Neural cell (in vitro differentiated cells): ENCODE measurements around the gene CDT1. TPM values are rescaled to one million over a fixed set of nuclear protein-coding genes. Genes with fewer than 3 reads are reported as not detected.

Experiments used
- H2AFZ ChIP-seq: fragments of 200-600, 300-800 bp; sonication (generic), shearing (Covaris generic); 2 replicates; pipeline ENCODE4 v1.6.0; 2014; ENCODE audit warnings: low read depth, mild to moderate bottlenecking, antibody characterized with exemption, low read length, moderate library complexity
- H3F3A ChIP-seq: fragments of 200-600 bp; shearing (Covaris generic); 2 replicates; pipeline ENCODE4 v1.6.1; 2016; ENCODE audit warnings: mild to moderate bottlenecking, moderate library complexity, mixed read lengths, antibody characterized with exemption, low read length; ENCODE audit not compliant: insufficient read depth, poor library complexity, severe bottlenecking
- H3K27ac ChIP-seq: fragments of 200-600, 300-800 bp; sonication (generic), shearing (Covaris generic); 2 replicates; pipeline ENCODE4 v1.5.1; 2014; ENCODE audit warnings: mild to moderate bottlenecking, low read length, moderate library complexity
- H3K27me3 ChIP-seq: fragments of 300-800, 200-600 bp; sonication (generic), shearing (Covaris generic); 2 replicates; pipeline ENCODE4 v1.6.0; 2014; ENCODE audit warnings: mild to moderate bottlenecking, low read depth, low read length, moderate library complexity; ENCODE audit not compliant: insufficient read depth
- H3K36me3 ChIP-seq: fragments of 300-800, 200-600 bp; sonication (generic), shearing (Covaris generic); 2 replicates; pipeline ENCODE4 v1.5.1; 2014; ENCODE audit warnings: mild to moderate bottlenecking, antibody characterized with exemption, low read length, moderate library complexity; ENCODE audit not compliant: insufficient read depth
- H3K4me2 ChIP-seq: fragments of 300-800, 200-600 bp; sonication (generic), shearing (Covaris generic); 2 replicates; pipeline ENCODE4 v1.6.0; 2014; ENCODE audit warnings: mild to moderate bottlenecking, low read length
- H3K4me3 ChIP-seq: fragments of 300-800, 200-600 bp; sonication (generic), shearing (Covaris generic); 2 replicates; pipeline ENCODE4 v1.5.1; 2014; ENCODE audit warnings: mild to moderate bottlenecking, low read length, moderate library complexity
- H3K79me2 ChIP-seq: fragments of 200-600 bp; shearing (Covaris generic); replicated peaks from 2 replicates; pipeline ENCODE4 v1.6.0; 2014; ENCODE audit warnings: mild to moderate bottlenecking, low read length, moderate library complexity; ENCODE audit not compliant: insufficient read depth
- H3K9ac ChIP-seq: fragments of 300-800, 200-600 bp; sonication (generic), shearing (Covaris generic); 2 replicates; pipeline ENCODE4 v1.6.1; 2016; ENCODE audit warnings: mild to moderate bottlenecking, low read length, mixed read lengths
- H3K9me2 ChIP-seq: fragments of 200-600 bp; shearing (Covaris generic); 2 replicates; pipeline ENCODE4 v1.6.1; 2016; ENCODE audit warnings: mild to moderate bottlenecking, low read length, mixed read lengths; ENCODE audit not compliant: insufficient read depth
- H3K9me3 ChIP-seq: fragments of 200-600, 300-800 bp; sonication (generic), shearing (Covaris generic); 2 replicates; pipeline ENCODE4 v1.6.1; 2016; ENCODE audit warnings: mild to moderate bottlenecking, mixed run types, low read length, moderate library complexity, mixed read lengths
- H4K20me1 ChIP-seq: fragments of 200-600 bp; shearing (Covaris generic); 2 replicates; pipeline ENCODE4 v1.6.1; 2016; ENCODE audit warnings: mild to moderate bottlenecking, mixed run types; ENCODE audit not compliant: insufficient read depth
- EP300 ChIP-seq: fragments of 450-650 bp; conservative IDR thresholded peaks from 2 replicates; pipeline ENCODE4 v1.6.1; 2014; ENCODE audit warnings: antibody characterized with exemption, mild to moderate bottlenecking, moderate library complexity; ENCODE audit not compliant: poor library complexity, severe bottlenecking
- EZH2 ChIP-seq: fragments of 200-600, 300-800 bp; shearing (Covaris generic), sonication (generic); IDR thresholded peaks from 2 replicates; pipeline ENCODE4 v1.6.1; 2014; ENCODE audit warnings: antibody characterized with exemption, low read length, borderline replicate concordance, mild to moderate bottlenecking; ENCODE audit not compliant: insufficient read depth, poor library complexity, severe bottlenecking
- MXI1 ChIP-seq: fragments of 450-650 bp; conservative IDR thresholded peaks from 2 replicates; pipeline ENCODE4 v1.6.1; 2014; ENCODE audit warnings: antibody characterized with exemption, mild to moderate bottlenecking; ENCODE audit not compliant: poor library complexity, severe bottlenecking
- POLR2AphosphoS5 ChIP-seq: IDR thresholded peaks from 2 replicates; pipeline ENCODE4 v1.6.1; 2012
- RAD21 ChIP-seq: fragments of 450-650 bp; conservative IDR thresholded peaks from 2 replicates; pipeline ENCODE4 v1.6.1; 2014; ENCODE audit warnings: antibody characterized with exemption, mild to moderate bottlenecking, moderate library complexity
- SMC3 ChIP-seq: fragments of 450-650 bp; conservative IDR thresholded peaks from 2 replicates; pipeline ENCODE4 v1.6.1; 2014; ENCODE audit warnings: antibody characterized with exemption, mild to moderate bottlenecking, moderate library complexity; ENCODE audit not compliant: poor library complexity
- TAF1 ChIP-seq: IDR thresholded peaks from 2 replicates; pipeline ENCODE4 v1.6.1; 2012; ENCODE audit warnings: low read depth
- polyA plus RNA-seq: library from polyadenylated mRNA; depleted of rRNA; stranded (reverse); fragments of >200 nt; gene quantifications from 2 replicates; pipeline ENCODE4 v1.2.3, GENCODE V29; 2014
- TF ChIP-seq, protein P1 (sequence below): IDR thresholded peaks from 2 replicates; pipeline ENCODE4 v1.6.1; 2012; ENCODE audit warnings: borderline replicate concordance
- TF ChIP-seq, protein P2 (sequence below): fragments of 450-650 bp; IDR thresholded peaks from 2 replicates; pipeline ENCODE4 v1.5.1; 2014; ENCODE audit warnings: antibody characterized with exemption, mild to moderate bottlenecking, moderate library complexity; ENCODE audit not compliant: poor library complexity, severe bottlenecking

CDT1 gene
- polyA plus RNA-seq, 1 donor from 2014 or later = 1.0 TPM

DNA sequence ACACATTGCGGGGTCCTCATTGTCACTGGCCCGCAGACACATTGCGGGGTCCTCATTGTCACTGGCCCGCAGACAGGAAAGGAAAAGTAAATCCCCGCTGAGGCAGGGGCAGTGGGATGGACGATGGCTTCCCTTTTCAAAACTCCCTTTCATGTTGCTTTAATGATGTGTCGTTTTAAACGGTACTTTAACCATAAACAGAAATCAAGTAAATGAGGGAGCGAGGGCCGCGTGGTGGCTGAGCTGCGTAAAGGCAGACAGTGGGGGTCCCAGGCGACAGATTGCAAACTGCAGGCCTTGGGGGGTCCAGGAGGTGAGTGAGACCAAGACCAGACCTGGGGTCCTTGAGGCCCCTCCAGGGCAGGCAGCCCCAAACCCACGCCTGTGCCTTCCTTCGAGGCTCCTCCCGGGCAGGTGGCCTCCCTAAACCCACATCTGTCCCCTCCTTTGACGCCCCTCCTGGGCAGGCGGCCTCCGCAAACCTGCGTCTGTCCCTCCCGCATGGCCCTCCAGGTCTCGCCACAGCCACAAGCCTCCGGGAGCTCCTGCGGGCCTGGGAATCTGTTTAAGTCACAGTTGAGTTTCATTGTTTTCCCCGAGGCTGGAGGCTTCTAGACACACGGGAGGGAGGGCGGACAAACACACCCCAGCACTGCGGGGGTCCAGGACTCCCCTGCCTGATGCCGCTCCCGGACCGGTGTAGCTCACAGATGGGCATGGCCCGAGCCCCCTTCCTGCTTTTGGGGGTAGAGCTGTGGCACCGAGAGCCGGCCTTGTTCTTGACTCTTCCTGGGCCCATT lies 25.9 kb upstream of the CDT1 start:
- TF ChIP-seq EP300 (no peak), RAD21 (no peak), SMC3 (no peak), MXI1 (no peak), TAF1 (no peak), POLR2AphosphoS5 (no peak), EZH2 (no peak)
- TF ChIP-seq, protein P1, sequence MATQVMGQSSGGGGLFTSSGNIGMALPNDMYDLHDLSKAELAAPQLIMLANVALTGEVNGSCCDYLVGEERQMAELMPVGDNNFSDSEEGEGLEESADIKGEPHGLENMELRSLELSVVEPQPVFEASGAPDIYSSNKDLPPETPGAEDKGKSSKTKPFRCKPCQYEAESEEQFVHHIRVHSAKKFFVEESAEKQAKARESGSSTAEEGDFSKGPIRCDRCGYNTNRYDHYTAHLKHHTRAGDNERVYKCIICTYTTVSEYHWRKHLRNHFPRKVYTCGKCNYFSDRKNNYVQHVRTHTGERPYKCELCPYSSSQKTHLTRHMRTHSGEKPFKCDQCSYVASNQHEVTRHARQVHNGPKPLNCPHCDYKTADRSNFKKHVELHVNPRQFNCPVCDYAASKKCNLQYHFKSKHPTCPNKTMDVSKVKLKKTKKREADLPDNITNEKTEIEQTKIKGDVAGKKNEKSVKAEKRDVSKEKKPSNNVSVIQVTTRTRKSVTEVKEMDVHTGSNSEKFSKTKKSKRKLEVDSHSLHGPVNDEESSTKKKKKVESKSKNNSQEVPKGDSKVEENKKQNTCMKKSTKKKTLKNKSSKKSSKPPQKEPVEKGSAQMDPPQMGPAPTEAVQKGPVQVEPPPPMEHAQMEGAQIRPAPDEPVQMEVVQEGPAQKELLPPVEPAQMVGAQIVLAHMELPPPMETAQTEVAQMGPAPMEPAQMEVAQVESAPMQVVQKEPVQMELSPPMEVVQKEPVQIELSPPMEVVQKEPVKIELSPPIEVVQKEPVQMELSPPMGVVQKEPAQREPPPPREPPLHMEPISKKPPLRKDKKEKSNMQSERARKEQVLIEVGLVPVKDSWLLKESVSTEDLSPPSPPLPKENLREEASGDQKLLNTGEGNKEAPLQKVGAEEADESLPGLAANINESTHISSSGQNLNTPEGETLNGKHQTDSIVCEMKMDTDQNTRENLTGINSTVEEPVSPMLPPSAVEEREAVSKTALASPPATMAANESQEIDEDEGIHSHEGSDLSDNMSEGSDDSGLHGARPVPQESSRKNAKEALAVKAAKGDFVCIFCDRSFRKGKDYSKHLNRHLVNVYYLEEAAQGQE = no peak
- TF ChIP-seq, protein P2, sequence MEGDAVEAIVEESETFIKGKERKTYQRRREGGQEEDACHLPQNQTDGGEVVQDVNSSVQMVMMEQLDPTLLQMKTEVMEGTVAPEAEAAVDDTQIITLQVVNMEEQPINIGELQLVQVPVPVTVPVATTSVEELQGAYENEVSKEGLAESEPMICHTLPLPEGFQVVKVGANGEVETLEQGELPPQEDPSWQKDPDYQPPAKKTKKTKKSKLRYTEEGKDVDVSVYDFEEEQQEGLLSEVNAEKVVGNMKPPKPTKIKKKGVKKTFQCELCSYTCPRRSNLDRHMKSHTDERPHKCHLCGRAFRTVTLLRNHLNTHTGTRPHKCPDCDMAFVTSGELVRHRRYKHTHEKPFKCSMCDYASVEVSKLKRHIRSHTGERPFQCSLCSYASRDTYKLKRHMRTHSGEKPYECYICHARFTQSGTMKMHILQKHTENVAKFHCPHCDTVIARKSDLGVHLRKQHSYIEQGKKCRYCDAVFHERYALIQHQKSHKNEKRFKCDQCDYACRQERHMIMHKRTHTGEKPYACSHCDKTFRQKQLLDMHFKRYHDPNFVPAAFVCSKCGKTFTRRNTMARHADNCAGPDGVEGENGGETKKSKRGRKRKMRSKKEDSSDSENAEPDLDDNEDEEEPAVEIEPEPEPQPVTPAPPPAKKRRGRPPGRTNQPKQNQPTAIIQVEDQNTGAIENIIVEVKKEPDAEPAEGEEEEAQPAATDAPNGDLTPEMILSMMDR = no peak
- Histone ChIP-seq H3K27me3 (peaks cover 5% of the 10 kb centered on the region), H3F3A (no peaks in the 10 kb centered on the region), H3K4me3 (no peak overlapping the region), H4K20me1 (no peaks in the 10 kb centered on the region), H3K36me3 (no peaks in the 10 kb centered on the region), H3K27ac (no peak overlapping the region), H3K9ac (no peak overlapping the region), H3K79me2 (no peaks in the 10 kb centered on the region), H2AFZ (no peak overlapping the region), H3K9me3 (no peaks in the 10 kb centered on the region), H3K9me2 (no peaks in the 10 kb centered on the region), H3K4me2 (no peak overlapping the region)

DNA sequence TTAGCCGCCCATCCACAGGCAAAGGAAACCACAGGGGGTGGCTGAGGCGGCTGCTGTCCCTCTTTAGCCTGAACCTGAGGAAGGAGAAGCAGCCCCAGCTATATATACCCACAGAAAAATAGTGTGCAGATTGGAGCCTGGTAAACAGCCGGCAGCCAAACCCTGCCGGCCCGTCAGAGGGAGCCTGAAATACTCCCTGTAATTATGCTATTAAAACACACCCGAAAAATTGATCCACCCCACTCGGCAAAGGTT lies 25.4 kb upstream of the CDT1 start:
- Histone ChIP-seq H3K27ac (no peak overlapping the region), H3K79me2 (no peaks in the 10 kb centered on the region), H3K9ac (no peak overlapping the region), H3K27me3 (peaks cover 10% of the 10 kb centered on the region), H3K9me2 (no peaks in the 10 kb centered on the region), H4K20me1 (no peaks in the 10 kb centered on the region), H3K36me3 (no peaks in the 10 kb centered on the region), H3K9me3 (no peaks in the 10 kb centered on the region), H2AFZ (no peak overlapping the region), H3F3A (no peaks in the 10 kb centered on the region), H3K4me3 (no peak overlapping the region), H3K4me2 (no peak overlapping the region)
- TF ChIP-seq, protein P2 = no peak
- TF ChIP-seq TAF1 = no peak
- no peak for TF ChIP-seq EZH2
- TF ChIP-seq, protein P1 = no peak
- TF ChIP-seq EP300 = no peak
- TF ChIP-seq MXI1 = no peak
- no peak for TF ChIP-seq SMC3
- no peak for TF ChIP-seq RAD21
- TF ChIP-seq POLR2AphosphoS5 = no peak
